Breast epithelium (tissue), 3 donors: ENCODE data around the gene SAMD10.

Source experiments
- POLR2A ChIP-seq: fragments of 450-650 bp; IDR thresholded peaks from one replicate; pipeline ENCODE4 v1.6.1; 2016; ENCODE audit warnings: antibody characterized with exemption, mild to moderate bottlenecking, moderate library complexity
- TF ChIP-seq, protein P1 (sequence below), 3 donors: fragments of 450-650 bp; IDR thresholded peaks; one replicate each; pipeline ENCODE4 v1.5.1; 2016 to 2017; ENCODE audit warnings: antibody characterized with exemption in 3 of 3, mild to moderate bottlenecking in 3 of 3, moderate library complexity in 3 of 3

DNA sequence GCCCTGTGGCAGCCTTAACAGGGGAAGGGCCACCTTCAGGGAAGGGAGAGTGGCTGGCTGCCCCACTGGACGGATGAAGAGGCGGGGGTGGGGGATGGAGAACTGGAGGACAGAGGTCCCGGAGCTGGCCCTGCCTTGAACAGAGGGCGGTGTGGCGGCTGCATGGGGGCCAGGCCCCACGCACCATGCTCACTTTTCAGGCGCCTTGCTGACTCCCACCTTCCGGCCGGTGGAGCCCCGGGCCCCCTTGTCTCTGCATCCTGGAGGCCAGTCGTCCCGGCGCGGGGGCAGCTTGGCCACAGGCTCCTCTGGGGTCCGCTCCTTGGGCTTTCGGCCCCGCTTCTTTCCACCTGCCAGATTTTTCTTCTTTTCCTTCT lies 19.8 kb downstream of the SAMD10 start:
- TF ChIP-seq, protein P1, sequence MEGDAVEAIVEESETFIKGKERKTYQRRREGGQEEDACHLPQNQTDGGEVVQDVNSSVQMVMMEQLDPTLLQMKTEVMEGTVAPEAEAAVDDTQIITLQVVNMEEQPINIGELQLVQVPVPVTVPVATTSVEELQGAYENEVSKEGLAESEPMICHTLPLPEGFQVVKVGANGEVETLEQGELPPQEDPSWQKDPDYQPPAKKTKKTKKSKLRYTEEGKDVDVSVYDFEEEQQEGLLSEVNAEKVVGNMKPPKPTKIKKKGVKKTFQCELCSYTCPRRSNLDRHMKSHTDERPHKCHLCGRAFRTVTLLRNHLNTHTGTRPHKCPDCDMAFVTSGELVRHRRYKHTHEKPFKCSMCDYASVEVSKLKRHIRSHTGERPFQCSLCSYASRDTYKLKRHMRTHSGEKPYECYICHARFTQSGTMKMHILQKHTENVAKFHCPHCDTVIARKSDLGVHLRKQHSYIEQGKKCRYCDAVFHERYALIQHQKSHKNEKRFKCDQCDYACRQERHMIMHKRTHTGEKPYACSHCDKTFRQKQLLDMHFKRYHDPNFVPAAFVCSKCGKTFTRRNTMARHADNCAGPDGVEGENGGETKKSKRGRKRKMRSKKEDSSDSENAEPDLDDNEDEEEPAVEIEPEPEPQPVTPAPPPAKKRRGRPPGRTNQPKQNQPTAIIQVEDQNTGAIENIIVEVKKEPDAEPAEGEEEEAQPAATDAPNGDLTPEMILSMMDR (IDR thresholded peaks at IDR 0.05) = no peak
- no peak for TF ChIP-seq POLR2A
